IPS DF 19.7 (cell line): ENCODE results near the gene LIN7C.
A peak's percentile ranks its signal among the peaks of the same experiment; 100 is the strongest.

Experiments used
- DNase-seq: peaks from one replicate; pipeline ENCODE4 v3.0.0-alpha.2; 2013; ENCODE audit warnings: low read depth, low spot score

LIN7C gene

DNA sequence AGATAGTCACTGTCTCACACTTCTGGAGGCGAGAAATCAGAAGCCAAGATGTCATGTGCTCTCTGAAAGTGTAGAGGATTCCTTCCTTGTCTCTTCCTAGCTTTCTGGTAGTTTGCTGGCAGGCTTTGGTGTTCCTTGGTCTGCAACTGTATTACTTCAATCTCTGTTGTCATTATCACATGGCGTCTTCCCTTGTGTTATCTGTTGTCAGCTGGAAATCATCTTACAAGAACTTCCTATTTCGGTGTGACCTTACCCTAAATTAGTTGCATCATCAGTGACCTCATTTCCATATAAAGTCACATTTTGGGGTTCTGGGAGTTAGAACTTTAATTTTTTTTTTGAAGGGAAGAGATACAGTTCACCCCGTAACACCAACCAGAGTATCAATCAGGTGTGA lies 3.3 kb upstream of the LIN7C start:
- no peak for DNase-seq

DNA sequence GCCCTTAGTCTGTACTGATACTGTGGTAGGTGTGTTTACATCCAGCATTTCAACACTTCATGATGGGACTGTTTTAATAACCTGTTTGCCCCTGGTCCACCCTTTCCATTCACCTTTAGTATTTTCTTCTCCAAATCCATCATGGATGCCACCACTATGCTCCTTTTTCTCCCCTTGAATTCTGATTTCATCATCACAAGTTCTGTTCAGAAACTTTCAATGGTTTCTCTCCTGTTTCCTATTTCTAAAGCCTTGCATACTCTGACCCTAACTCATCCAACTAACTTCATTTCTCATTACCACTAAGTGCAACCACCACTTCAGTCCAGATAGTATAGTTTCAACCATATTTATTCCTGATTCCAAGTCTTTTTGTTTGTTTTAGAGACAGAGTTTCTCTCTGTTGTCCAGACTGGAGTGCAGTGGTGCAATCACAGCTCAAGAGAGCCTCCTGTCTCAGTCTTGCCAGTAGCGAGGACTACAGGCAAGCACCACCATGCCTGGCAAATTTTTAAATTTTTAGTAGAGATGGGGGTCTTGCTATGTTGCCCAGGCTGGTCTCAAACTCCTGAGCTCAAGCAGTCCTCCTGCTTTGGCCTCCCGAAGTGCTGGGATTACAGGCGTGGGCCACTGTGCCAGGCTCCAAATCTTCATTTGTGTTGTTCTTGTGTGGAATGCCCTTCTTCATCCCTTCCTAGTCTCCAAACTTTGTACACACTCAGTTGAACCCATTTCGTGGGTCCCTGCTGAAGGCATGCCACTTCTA lies 1.2 kb upstream of the LIN7C start:
- no peak for DNase-seq

DNA sequence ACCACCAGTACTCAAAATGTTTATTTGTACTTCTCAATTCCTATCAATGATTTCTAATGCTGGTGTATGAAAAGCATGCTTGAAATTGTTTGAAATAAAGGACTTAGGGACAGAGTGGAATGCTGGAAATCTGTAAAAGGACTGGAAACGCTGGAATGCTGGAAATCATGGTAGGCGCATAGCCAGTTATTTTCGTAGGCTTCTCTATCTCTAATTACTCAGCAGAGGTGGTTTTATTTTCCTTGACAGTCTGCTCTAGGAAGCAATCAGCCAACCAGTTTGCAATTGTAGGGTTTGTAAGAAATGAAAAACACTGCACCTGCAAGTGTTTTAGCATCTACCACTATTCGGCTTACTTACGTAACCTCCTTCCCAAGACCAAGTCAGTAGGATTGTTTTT lies 788 bp downstream of the LIN7C start:
- no peak for DNase-seq

DNA sequence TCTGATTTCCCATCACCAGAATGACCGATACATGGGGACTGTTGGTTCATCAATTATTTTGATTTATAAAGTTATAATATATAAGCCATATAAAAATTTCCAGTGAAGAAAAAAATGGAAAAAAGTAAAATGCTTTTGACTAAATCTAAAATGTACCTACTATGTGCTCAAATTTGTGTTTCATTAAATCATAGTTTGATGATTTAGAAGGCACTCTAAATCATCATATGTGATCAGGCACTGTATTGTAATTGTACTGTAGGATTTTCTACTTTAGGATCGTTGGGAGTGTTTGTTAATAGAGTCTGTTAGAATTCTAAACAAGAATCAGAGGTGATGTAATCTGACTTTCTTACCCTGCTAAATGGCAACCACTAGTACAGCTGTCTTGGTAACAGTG lies 2.4 kb downstream of the LIN7C start:
- DNase-seq: no peak

DNA sequence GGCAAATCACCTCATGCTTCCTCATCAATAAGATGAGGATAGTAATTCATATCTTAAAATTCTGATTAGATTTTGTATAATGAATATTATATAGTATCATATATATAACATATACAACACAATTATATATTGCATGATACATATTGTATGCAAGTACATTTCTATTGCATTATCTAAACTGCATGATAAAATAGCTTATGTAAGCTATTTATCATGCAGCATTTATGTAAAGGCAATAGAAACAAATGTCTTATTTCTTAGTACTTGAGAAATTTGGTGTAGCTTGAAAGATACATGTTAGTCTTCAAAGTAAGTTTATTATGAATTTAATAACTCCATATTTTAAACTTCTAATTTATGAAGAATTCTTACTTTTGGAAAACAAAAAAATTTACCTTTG lies 5.5 kb downstream of the LIN7C start:
- DNase-seq: no peak

DNA sequence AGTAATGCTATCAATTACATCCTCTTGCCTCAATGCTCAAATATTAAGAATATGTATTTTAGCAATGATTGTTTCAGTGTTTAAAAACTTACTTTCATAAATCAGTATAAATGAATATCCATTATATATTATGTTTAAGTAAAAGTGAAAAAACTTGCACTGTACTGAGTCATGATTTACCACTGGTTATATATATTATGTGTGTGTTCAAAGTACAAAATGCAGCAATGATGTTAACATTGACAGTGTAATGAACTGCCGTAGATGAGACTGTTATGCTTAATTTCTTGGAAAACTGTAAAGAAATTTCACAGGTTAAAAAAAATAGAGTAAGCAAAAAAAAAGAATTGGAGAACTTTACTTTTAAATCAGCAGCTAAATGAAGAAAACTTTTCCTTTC lies 8.7 kb downstream of the LIN7C start:
- DNase-seq: no peak

DNA sequence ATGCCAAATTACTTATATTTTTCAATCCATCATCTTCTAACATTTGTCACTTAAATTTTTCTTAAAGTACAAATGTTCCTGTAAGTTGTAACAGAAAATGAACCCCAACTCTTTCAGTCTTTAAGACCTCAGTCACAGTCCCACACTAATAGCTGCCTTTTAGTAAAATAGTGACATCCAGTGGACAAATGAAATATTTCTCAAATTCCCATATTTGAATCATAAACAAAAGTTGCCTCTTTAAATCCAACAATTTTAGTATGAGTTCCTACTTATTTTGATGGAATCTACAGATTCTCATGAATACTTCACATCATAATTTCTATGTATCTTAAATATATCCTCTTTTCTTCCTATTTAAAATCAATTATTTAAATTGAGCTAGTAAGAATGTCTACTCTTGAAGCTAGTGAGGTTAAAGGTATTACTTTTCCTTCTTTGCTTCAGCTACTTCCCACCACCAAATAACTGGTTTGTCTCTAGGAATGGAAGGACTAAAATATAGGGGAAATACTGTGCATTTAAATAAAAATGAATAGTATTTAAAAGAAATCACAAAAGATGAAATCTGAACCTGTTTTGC lies 9.2 kb downstream of the LIN7C start:
- no peak for DNase-seq

DNA sequence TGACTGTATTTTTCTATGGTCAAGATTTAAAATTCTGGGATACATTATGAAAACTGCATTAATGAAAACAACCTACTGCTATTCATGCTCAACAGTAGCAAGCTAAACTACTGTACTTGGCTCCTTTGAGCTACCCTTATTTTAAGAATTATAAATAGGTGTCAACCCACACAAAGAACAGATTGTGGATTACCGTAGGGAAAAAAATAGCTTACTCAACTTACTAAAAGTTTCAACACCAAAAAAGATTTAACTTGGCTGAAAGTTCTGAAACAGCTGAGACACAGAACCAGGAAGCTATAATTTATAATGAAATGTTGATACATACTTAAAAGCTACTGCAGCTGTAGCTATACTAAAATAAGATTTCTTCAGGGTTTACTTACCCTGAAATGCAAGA lies 10.1 kb downstream of the LIN7C start:
- DNase-seq: no peak

DNA sequence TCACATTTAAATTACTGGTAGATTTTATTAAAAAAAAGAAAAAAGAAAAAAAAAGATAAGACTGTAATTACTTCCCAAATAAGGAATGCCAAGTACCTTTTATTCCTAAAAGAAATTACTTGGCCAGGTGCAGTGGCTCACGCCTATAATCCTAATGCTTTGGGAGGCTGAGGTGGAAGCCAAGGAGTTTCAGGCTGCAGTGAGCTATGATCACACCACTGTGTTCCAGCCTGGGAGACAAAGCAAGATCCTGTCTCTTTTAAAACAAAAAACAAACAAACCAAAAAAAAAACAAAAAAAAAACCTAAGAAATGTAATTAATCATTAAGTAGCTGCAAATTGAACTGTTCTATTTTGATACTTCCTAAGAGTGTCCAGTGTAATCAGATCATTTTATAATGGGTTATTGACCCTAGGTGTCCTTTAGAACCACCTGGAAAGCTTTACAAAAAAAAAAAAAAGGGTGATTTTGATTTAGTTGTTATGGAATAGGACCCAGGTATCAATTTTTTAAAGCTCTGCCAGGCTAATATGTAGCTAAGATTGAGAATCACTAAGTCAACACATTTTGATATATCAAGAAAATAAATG lies 10.8 kb downstream of the LIN7C start:
- DNase-seq: no peak

DNA sequence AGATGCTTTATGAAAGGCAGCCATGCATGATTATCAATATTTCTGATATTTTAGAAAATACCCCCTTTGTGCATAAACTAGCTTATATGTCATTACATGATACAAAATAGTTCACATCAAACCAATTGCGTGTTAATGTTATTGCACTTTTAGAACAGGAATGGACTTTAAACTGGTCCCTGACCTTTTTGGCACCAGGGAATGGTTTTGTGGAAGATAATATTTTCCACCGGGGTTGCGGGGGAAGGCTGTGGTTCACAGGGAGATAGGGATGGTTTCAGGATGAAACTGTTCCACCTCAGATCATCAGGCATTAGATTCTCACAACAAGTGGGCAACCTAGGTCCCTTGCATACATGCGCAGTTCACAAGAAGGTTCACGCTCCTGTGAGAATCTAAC lies 17.5 kb downstream of the LIN7C start:
- no peak for DNase-seq

DNA sequence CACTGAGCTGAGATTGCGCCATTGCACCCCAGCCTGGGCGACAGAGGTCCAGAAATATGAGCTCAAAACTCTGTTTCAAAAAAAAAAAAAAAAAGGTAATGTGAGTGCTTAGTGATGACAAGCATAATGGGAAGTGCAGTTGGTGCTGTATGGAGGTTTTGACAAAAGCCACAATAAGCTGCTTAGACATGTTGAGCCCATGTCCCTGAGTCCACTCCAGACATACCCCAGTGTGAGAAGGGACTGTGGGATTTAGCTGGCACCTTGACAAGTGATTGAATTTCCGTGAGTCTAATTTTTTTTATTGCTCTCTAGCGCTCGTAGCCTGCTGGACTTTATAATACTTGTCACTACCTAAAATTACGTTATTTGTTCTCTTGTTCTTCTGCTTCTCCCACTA lies 18.9 kb downstream of the LIN7C start:
- DNase-seq: no peak

DNA sequence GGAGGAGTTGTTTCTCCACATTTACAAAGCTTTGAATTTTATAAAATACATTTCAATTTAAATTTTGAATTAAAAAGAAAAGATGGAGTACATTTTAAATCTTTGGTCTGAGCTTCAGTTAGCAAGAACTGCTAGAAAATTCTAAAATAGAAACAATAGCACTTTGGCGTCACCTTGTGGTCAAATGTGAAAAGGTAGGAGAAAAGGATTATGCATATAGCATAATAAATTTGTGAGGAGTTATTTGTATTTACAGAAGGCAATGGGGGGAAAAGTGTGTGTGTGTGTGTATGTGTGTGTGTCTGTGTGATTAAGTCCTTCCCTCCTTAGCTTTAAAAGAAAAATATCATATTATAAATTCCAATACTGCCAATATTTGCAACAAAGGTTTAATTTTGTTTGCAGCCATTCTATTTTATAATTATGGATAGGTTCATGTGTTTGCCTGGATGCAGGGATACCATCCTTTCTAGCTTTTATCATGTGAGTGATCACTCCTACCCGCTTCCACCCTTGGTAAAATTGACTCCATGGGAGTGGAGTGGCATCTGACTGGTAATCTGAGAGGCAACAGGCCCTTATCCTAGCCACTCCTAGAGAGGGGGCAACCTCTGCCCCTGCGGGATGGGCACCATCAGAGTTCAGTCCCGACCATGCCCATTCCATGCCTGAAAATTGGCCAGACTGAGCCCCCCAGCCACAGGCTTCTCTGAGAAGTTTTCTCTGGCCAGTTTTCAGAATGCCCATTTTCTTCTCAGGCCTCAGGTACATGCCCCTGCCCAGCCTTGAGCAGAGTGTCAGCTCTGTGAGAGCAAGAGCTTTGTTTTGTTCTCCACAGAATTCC lies 20.4 kb downstream of the LIN7C start:
- DNase-seq: no peak

DNA sequence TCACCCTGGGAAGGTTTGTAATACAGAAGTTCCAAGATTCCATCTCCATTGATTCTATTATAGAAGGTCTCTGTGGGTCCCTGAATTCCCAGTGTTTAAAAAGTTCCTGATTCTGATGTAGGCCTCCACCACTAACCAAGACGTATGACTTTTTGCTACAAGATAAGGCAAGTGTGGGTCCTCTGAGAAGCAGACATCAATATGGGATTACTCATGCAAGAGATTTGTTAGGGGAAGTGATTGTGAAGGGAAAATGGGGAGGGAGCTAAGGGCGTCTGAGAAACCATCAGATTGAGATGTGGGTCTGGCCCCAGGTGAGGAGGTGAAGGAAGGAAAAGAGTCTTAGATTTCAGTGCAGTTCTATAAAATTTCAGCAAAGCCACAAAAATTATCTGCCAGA lies 23.8 kb downstream of the LIN7C start:
- DNase-seq: no peak

DNA sequence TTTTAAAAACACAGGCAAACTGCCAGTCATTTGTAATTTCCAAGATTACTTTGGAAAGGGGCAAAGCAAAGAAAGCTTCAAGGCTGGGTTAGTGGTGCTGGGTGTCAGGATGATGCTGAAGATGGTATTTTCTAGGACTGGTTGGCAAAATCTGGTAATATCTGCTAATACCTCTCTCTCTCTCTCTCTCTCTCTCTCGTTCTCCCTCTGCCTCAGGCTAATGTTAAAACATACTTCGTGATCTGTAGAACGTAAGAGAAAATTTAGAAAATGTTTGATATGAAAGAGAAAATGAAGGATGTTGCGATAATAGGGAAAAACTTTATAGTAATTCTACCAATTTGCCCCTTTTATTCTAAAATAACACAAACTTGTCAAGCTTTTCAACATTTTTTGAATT lies 24.6 kb downstream of the LIN7C start:
- DNase-seq: no peak

DNA sequence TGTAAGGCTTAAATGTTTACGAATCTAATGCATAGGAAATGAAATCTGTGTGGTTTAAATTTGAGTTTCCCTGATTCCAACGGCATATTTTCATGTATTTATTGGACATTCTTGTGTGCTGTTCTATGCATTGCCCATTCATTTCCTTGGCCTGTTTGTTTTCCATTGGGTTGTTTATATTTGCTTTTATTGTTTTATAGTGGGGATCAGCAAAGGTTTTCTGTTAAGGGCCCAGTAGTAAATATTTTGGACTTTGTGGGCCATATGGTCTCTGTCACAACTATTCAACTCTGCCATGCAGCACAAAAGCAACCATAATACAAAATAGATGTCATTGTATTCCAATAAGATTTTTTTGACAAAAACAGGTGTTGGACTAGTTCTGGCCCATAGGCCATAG lies 28.7 kb downstream of the LIN7C start:
- DNase-seq: no peak

DNA sequence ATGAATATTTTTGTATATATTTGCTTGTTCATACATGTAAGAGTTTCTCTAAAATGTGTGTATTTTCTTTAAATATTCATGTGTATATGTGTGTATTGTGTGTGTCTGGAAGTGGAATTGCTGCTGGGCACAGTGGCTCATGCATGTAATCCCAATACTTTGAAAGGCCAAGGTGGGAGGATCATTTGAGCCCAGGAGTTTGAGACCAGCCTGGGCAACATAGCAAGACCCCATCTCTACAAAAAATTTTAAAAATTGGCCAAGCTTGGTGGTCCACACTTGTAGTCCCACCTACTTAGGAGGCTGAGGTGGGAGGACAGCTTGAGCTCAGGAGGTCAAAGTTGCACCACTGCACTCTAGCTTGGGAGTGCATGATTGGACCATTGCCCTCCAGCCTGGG lies 29.3 kb downstream of the LIN7C start:
- no peak for DNase-seq

DNA sequence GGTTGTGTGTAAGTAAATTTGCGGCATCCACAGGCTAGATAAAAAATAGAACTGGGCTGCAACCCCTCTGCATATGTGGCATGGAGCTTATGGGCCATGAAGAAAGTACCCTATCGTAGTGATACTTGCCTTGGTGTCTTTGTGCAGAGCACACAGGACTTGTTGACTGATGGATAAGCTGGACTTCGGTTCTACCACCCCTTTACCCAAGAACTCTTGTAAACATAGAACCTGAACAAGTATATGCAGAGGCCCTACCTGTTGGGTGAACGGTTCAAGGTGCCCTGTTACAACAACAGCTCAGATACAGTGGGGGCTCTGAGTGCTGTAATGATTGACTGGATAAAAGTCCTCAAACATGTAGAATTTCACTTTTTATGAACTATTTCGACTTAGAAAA lies 30.9 kb downstream of the LIN7C start:
- no peak for DNase-seq

DNA sequence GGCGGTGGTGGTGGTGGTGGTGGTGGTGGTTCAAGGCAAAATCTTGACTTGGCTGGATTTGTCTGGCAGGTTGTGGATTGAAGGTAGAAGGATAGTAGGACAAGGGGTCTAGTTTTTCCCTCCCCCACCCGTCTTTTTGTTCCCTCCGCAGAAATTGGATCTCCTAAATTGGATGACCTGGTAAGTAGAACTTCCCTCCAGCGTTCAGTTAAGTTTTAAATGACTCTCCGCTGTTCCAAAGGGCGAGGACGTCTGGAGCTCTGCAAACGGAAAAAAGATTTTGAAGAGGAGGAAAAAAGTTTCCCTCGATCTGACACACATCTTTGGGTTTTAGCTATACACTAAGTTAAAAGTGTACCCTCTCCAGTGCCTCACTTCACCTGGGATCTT lies 33.6 kb downstream of the LIN7C start:
- DNase-seq: no peak

DNA sequence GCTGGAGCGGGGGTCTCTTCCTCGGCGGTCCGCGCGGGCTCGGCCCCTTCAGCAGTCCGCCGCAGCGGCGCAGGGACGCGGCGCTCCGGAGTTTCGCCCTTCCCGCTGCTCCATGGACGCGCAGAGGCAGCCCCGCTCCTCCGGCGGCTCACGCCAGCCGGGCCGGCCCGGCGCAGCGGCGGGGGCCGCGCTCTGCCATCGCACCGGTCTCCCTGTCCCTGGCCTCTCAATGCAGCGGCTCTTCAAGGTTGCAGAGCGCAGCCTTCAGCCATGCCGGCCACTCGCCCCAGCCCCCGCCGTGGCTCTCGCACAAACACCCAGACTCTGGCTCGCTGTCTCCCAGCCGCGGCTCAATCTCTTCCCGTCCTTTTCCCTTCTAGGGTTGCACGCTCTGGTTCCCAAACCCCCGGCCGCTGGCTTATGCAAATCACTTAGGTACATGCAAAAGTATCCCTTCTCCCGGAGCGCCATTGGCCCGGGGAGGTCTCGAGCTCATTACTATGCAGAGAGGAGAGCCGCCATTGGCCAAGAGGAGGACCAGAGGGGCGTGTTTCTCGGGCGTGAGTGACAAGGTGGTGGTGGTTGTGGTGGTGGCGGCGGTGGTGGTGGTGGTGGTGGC lies 34.1 kb downstream of the LIN7C start, which contains the start of gene LGR4:
Gene LGR4, minus strand, starts transcription at position 393 of the 619 bp plus-strand sequence. CDS start 488 bp downstream, outside the sequence.
- peak; percentile 93 for DNase-seq

DNA sequence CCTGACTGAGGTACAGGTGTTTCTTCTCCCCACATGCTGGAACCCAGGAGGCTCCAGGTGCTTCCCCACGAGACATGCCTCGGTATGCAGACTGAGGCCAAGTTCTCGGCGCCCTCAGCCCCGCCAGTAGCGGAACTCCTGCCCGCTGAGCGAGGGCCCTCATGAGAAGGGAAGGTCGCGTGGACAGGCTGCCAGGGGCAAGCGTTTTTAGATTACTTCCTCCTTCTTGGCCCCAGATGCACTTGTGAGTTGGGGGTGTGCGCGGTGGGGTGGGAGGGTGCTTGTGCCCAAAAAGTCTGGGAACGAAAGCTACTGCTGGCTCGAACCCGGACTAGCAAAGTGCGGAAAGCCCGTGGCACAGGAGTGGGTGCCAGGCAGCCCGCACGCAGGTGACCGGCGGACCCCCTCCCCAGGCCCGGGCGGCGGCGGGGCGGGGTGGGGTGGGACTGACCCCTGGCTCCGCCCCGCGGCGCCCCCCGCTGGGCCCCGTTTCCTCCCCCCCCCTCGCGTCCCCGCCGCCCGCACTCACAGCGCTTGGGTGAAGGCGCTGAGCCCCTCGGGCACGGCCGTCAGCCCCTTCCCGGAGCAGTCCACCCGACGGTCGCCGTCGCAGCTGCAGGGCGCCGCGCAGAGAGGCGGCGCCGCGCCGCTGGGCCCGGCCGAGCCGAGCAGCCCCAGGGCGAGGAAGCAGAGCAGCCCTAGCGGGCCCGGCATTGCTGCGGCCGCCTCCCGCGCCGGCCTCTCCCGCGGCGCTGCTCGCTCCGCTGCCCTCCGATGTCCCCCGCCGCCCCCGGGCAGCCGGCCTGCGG lies 34.8 kb downstream of the LIN7C start:
- DNase-seq: no peak
